ENCODE data around the gene CUBN.

DNA sequence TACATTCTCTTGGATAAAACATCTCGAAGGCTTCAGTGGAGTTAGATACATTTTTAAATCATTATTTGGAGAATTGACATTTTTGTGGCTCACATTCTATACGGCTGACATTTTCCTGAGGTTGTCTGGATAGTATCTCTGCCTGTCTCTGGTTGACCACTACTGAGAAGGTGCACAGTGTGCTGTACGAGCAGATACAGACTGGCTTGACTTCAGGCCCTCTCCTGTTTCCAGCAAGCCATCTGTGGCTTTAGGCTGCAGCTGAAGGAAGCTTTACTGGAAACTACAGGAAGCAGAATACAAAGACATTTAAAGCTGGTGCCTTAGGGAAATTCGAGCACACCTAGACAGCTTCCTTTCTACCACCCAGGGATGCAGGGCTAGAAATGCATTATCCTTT is 273.0 kb downstream of the CUBN start:
- TF ChIP-seq, protein P1, sequence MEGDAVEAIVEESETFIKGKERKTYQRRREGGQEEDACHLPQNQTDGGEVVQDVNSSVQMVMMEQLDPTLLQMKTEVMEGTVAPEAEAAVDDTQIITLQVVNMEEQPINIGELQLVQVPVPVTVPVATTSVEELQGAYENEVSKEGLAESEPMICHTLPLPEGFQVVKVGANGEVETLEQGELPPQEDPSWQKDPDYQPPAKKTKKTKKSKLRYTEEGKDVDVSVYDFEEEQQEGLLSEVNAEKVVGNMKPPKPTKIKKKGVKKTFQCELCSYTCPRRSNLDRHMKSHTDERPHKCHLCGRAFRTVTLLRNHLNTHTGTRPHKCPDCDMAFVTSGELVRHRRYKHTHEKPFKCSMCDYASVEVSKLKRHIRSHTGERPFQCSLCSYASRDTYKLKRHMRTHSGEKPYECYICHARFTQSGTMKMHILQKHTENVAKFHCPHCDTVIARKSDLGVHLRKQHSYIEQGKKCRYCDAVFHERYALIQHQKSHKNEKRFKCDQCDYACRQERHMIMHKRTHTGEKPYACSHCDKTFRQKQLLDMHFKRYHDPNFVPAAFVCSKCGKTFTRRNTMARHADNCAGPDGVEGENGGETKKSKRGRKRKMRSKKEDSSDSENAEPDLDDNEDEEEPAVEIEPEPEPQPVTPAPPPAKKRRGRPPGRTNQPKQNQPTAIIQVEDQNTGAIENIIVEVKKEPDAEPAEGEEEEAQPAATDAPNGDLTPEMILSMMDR (conservative IDR thresholded peaks at IDR 0.05 in 1 of 2, IDR thresholded peaks at IDR 0.05 in 1 of 2; ENCODE audit: extremely low read depth in 1 of 2, insufficient read depth in 1 of 2, low read depth in 1 of 2, low read length in 2 of 2) = no peak
- TF ChIP-seq EZH2 (IDR thresholded peaks at IDR 0.05; ENCODE audit: borderline replicate concordance, low read length) = no peak

Measured in mammary epithelial cell (primary cell).